SU-DHL-6 (cell line): ENCODE results near the gene ALK.

Source experiments
- H2AFZ ChIP-seq: fragments of 200-600 bp; sonication (generic); 2 replicates; pipeline ENCODE4 v1.6.1; 2014; ENCODE audit warnings: low read depth, mild to moderate bottlenecking, moderate library complexity, mixed read lengths, antibody characterized with exemption, low read length; ENCODE audit not compliant: severe bottlenecking
- H3F3A ChIP-seq: fragments of 200-600 bp; shearing (Covaris generic); 2 replicates; pipeline ENCODE4 v1.6.0; 2016; ENCODE audit warnings: antibody characterized with exemption, mild to moderate bottlenecking; ENCODE audit not compliant: insufficient read depth
- H3K27ac ChIP-seq: fragments of 200-600 bp; sonication (generic); 2 replicates; pipeline ENCODE4 v1.5.1; 2016; ENCODE audit warnings: low read depth, mild to moderate bottlenecking, low read length, moderate library complexity, mixed read lengths
- H3K27me3 ChIP-seq: fragments of 200-600 bp; sonication (generic), shearing (Covaris generic); 2 replicates; pipeline ENCODE4 v1.6.0; 2014; ENCODE audit warnings: mild to moderate bottlenecking, low read length
- H3K36me3 ChIP-seq: fragments of 200-600 bp; sonication (generic); 2 replicates; pipeline ENCODE4 v1.6.1; 2014; ENCODE audit warnings: mild to moderate bottlenecking, low read length, mixed read lengths
- H3K4me2 ChIP-seq: fragments of 300-600, 200-600 bp; shearing (Covaris generic), sonication (generic); 2 replicates; pipeline ENCODE4 v1.6.0; 2014; ENCODE audit warnings: low read length, low read depth, mild to moderate bottlenecking; ENCODE audit not compliant: poor library complexity, severe bottlenecking
- H3K4me3 ChIP-seq: fragments of 200-600 bp; sonication (generic); 2 replicates; pipeline ENCODE4 v1.5.1; 2014; ENCODE audit warnings: antibody characterized with exemption, low read length, mild to moderate bottlenecking, mixed read lengths; ENCODE audit not compliant: insufficient read depth, poor library complexity, severe bottlenecking
- H3K79me2 ChIP-seq: fragments of 200-600 bp; sonication (generic); 2 replicates; pipeline ENCODE4 v1.6.1; 2014; ENCODE audit warnings: mild to moderate bottlenecking, low read length, moderate library complexity; ENCODE audit not compliant: insufficient read depth
- H3K9ac ChIP-seq: fragments of 200-600 bp; sonication (generic); 2 replicates; pipeline ENCODE4 v1.7.0; 2014; ENCODE audit warnings: mild to moderate bottlenecking, low read length
- H3K9me2 ChIP-seq: fragments of 200-600 bp; sonication (generic); replicated peaks from 2 replicates; pipeline ENCODE4 v1.6.1; 2014; ENCODE audit warnings: low read length; ENCODE audit not compliant: insufficient read depth
- H3K9me3 ChIP-seq: fragments of 200-600 bp; sonication (generic); 2 replicates; pipeline ENCODE4 v1.6.1; 2014; ENCODE audit warnings: low read length, mixed read lengths; ENCODE audit not compliant: insufficient read depth
- H4K20me1 ChIP-seq: fragments of 200-600 bp; sonication (generic); 2 replicates; pipeline ENCODE4 v1.6.1; 2014; ENCODE audit warnings: low read depth, mild to moderate bottlenecking, antibody characterized with exemption, low read length, moderate library complexity, mixed read lengths
- CTCF ChIP-seq: fragments of 200-600 bp; sonication (generic); IDR thresholded peaks from one replicate; pipeline ENCODE4 v1.5.1; 2017; ENCODE audit warnings: antibody characterized with exemption, mild to moderate bottlenecking, low read length, moderate library complexity; ENCODE audit not compliant: insufficient read depth, poor library complexity, severe bottlenecking
- EZH2phosphoT487 ChIP-seq: fragments of 200-600 bp; sonication (generic), shearing (Covaris generic); conservative IDR thresholded peaks from 2 replicates; pipeline ENCODE4 v1.6.1; 2018; ENCODE audit warnings: mild to moderate bottlenecking, antibody characterized with exemption, low read length, moderate library complexity, mixed read lengths

Gene ALK

GRCh38 chr2:29215739-29216608 lies 705.4 kb downstream of the ALK start:
- TF ChIP-seq CTCF (no peak), EZH2phosphoT487 (no peak)
- H3K4me3 ChIP-seq = no peak overlapping the region
- H3K36me3 ChIP-seq = no peaks in the 10 kb centered on the region
- H3K9me2 ChIP-seq = no peaks in the 10 kb centered on the region
- H3K27ac ChIP-seq = no peak overlapping the region
- no peak overlapping the region for H3K9ac ChIP-seq
- H3F3A ChIP-seq = no peaks in the 10 kb centered on the region
- H3K79me2 ChIP-seq = no peaks in the 10 kb centered on the region
- H2AFZ ChIP-seq = no peak overlapping the region
- H3K27me3 ChIP-seq = no peaks in the 10 kb centered on the region
- no peak overlapping the region for H3K4me2 ChIP-seq
- no peaks in the 10 kb centered on the region for H4K20me1 ChIP-seq
- no peaks in the 10 kb centered on the region for H3K9me3 ChIP-seq

GRCh38 chr2:29215073-29215472 lies 706.3 kb downstream of the ALK start:
- no peaks in the 10 kb centered on the region for H3K79me2 ChIP-seq
- no peaks in the 10 kb centered on the region for H4K20me1 ChIP-seq
- no peak overlapping the region for H3K9ac ChIP-seq
- H3K4me2 ChIP-seq = no peak overlapping the region
- H3K27me3 ChIP-seq = no peaks in the 10 kb centered on the region
- no peak overlapping the region for H3K27ac ChIP-seq
- no peaks in the 10 kb centered on the region for H3K36me3 ChIP-seq
- H3K4me3 ChIP-seq = no peak overlapping the region
- no peaks in the 10 kb centered on the region for H3F3A ChIP-seq
- no peaks in the 10 kb centered on the region for H3K9me2 ChIP-seq
- TF ChIP-seq CTCF = no peak
- TF ChIP-seq EZH2phosphoT487 = no peak
- H3K9me3 ChIP-seq = no peaks in the 10 kb centered on the region
- no peak overlapping the region for H2AFZ ChIP-seq

- Histone ChIP-seq H3K27ac (no peak overlapping the region), H3F3A (no peaks in the 10 kb centered on the region), H3K9me2 (no peaks in the 10 kb centered on the region), H3K9ac (no peak overlapping the region), H3K36me3 (no peaks in the 10 kb centered on the region), H3K9me3 (no peaks in the 10 kb centered on the region), H3K4me2 (no peak overlapping the region), H3K27me3 (no peaks in the 10 kb centered on the region), H3K4me3 (no peak overlapping the region), H3K79me2 (no peaks in the 10 kb centered on the region), H4K20me1 (no peaks in the 10 kb centered on the region), H2AFZ (no peak overlapping the region)
- TF ChIP-seq EZH2phosphoT487 = no peak
- TF ChIP-seq CTCF = no peak
Observed at GRCh38 chr2:29213888-29214291, 707.5 kb downstream of the ALK start.
